ENCODE data around the gene SNX14.
"Not testable (repeated sequence)": the region's sequence is repeated elsewhere in the genome, so short reads cannot be mapped to it uniquely, and the experiment has no call there.

SNX14 gene

GRCh38 chr6:85593438-85594196, at the start of gene SNX14:
Gene SNX14, minus strand, starts transcription at chr6:85593858. Its CDS starts 140 bp downstream, at chr6:85593718.
- DNase-seq, result peak; percentile 63 to 79

- peak; percentile 92 to 96 for DNase-seq
Observed at GRCh38 chr6:85642774-85643536, 49.3 kb upstream of the SNX14 start, which contains the start of gene SYNCRIP. Gene SYNCRIP, minus strand, starts transcription at chr6:85642886. Its CDS starts 1,447 bp downstream, at chr6:85641439.

GRCh38 chr6:85641897-85642773, 48.5 kb upstream of the SNX14 start:
- DNase-seq, result peak in 1 of 2 experiments; percentile 46

- DNase-seq, result no peak
Observed at GRCh38 chr6:85641522-85641896, 47.9 kb upstream of the SNX14 start.

GRCh38 chr6:85640821-85641220, 47.2 kb upstream of the SNX14 start:
- no peak for DNase-seq

- no peak for DNase-seq
Observed at GRCh38 chr6:85637579-85637978, 43.9 kb upstream of the SNX14 start.

- no peak for DNase-seq
Observed at GRCh38 chr6:85632164-85632942, 38.7 kb upstream of the SNX14 start.

GRCh38 chr6:85631117-85631516, 37.5 kb upstream of the SNX14 start:
- not testable (repeated sequence) for DNase-seq

- DNase-seq, result no peak
Observed at GRCh38 chr6:85628353-85628752, 34.7 kb upstream of the SNX14 start.

- no peak for DNase-seq
Observed at GRCh38 chr6:85620308-85620707, 26.6 kb upstream of the SNX14 start.

- no peak for DNase-seq
Observed at GRCh38 chr6:85614780-85615179, 21.1 kb upstream of the SNX14 start.

GRCh38 chr6:85612690-85613474, 19.2 kb upstream of the SNX14 start:
- DNase-seq, result no peak

- DNase-seq, result no peak
Observed at GRCh38 chr6:85610182-85610895, 16.7 kb upstream of the SNX14 start.

- DNase-seq, result no peak
Observed at GRCh38 chr6:85602100-85602499, 8.4 kb upstream of the SNX14 start.

GRCh38 chr6:85600713-85601313, 7.2 kb upstream of the SNX14 start:
- no peak for DNase-seq

GRCh38 chr6:85594197-85594930, 706 bp upstream of the SNX14 start:
- no peak for DNase-seq

- no peak for DNase-seq
Observed at GRCh38 chr6:85592033-85592432, 1.6 kb downstream of the SNX14 start.

- DNase-seq, result no peak
Observed at GRCh38 chr6:85591207-85591606, 2.5 kb downstream of the SNX14 start.

GRCh38 chr6:85585741-85586140, 7.9 kb downstream of the SNX14 start:
- DNase-seq, result no peak

- not testable (repeated sequence) for DNase-seq
Observed at GRCh38 chr6:85582832-85583231, 10.8 kb downstream of the SNX14 start.
